HepG2 (cell line): Measurements from ENCODE around the gene PNKD. TPM values are rescaled to one million over a fixed set of nuclear protein-coding genes. Genes with fewer than 3 reads are reported as not detected.

Experiments
- BORCS8-MEF2B ChIP-seq: sonication (generic); formaldehyde crosslinking; IDR thresholded peaks from 2 replicates; pipeline ENCODE4 v1.8.0; 2022; ENCODE audit warnings: mild to moderate bottlenecking, missing genetic modification reagents
- NCOA5 ChIP-seq: sonication (generic); formaldehyde crosslinking; IDR thresholded peaks from 2 replicates; pipeline ENCODE4 v1.4.0; 2020; ENCODE audit warnings: missing genetic modification reagents
- NFE2 ChIP-seq: sonication (generic); formaldehyde crosslinking; IDR thresholded peaks from 2 replicates; pipeline ENCODE4 v1.4.0; 2020; ENCODE audit warnings: missing genetic modification reagents
- NR2F6 ChIP-seq, 2 experiments: IDR thresholded peaks; 2 replicates each; pipeline ENCODE4 v1.6.1; 2016; ENCODE audit warnings: antibody characterized with exemption in 1 of 2, mild to moderate bottlenecking in 1 of 2
- NRL ChIP-seq: sonication (generic); formaldehyde crosslinking; IDR thresholded peaks from 2 replicates; pipeline ENCODE4 v1.5.0; 2020; ENCODE audit warnings: missing genetic modification reagents, mild to moderate bottlenecking, moderate library complexity, borderline replicate concordance
- POLR2G ChIP-seq: fragments of 200-400 bp; formaldehyde crosslinking; IDR thresholded peaks from 2 replicates; pipeline ENCODE4 v1.6.1; 2018; ENCODE audit warnings: mild to moderate bottlenecking, low read depth, low read length, moderate library complexity
- RBAK ChIP-seq: sonication (generic); formaldehyde crosslinking; IDR thresholded peaks from 2 replicates; pipeline ENCODE4 v1.5.1; 2020; ENCODE audit warnings: mild to moderate bottlenecking, missing genetic modification reagents
- RBFOX2 ChIP-seq: fragments of 200-400 bp; formaldehyde crosslinking; IDR thresholded peaks from 2 replicates; pipeline ENCODE4 v1.6.1; 2017; ENCODE audit warnings: low read depth, mild to moderate bottlenecking, low read length
- RBM22 ChIP-seq: fragments of 200-400 bp; formaldehyde crosslinking; optimal IDR thresholded peaks from 2 replicates; pipeline ENCODE3; 2017; ENCODE audit warnings: mild to moderate bottlenecking, low read length, moderate library complexity
- RBM39 ChIP-seq: fragments of 200-400 bp; formaldehyde crosslinking; IDR thresholded peaks from one replicate; pipeline ENCODE4 v1.6.1; 2018; ENCODE audit warnings: antibody characterized with exemption, mild to moderate bottlenecking, low read depth, low read length; ENCODE audit not compliant: poor library complexity, severe bottlenecking
- TBP ChIP-seq: sonication (generic); formaldehyde crosslinking; IDR thresholded peaks from 2 replicates; pipeline ENCODE4 v1.5.0; 2020; ENCODE audit warnings: missing genetic modification reagents
- ZFY ChIP-seq: sonication (generic); formaldehyde crosslinking; IDR thresholded peaks from 2 replicates; pipeline ENCODE4 v1.4.0; 2020; ENCODE audit warnings: missing genetic modification reagents
- ZNF10 ChIP-seq: sonication (generic); formaldehyde crosslinking; IDR thresholded peaks from 2 replicates; pipeline ENCODE4 v1.4.0; 2020; ENCODE audit warnings: mild to moderate bottlenecking, low read depth, missing genetic modification reagents, borderline replicate concordance
- ZNF224 ChIP-seq: sonication (generic); formaldehyde crosslinking; IDR thresholded peaks from 2 replicates; pipeline ENCODE4 v1.5.0; 2020; ENCODE audit warnings: mild to moderate bottlenecking, missing genetic modification reagents
- ZNF335 ChIP-seq: sonication (generic); formaldehyde crosslinking; IDR thresholded peaks from 2 replicates; pipeline ENCODE4 v1.4.0; 2020; ENCODE audit warnings: missing genetic modification reagents
- ZNF430 ChIP-seq: sonication (generic); formaldehyde crosslinking; IDR thresholded peaks from 2 replicates; pipeline ENCODE4 v1.9.0; 2021; ENCODE audit warnings: mild to moderate bottlenecking, missing genetic modification reagents
- ZNF432 ChIP-seq: sonication (generic); formaldehyde crosslinking; IDR thresholded peaks from 2 replicates; pipeline ENCODE4 v1.5.0; 2020; ENCODE audit warnings: missing genetic modification reagents, mild to moderate bottlenecking, borderline replicate concordance
- ZNF572 ChIP-seq: sonication (generic); formaldehyde crosslinking; IDR thresholded peaks from 2 replicates; pipeline ENCODE4 v1.5.1; 2020; ENCODE audit warnings: mild to moderate bottlenecking, missing genetic modification reagents
- ZNF7 ChIP-seq: IDR thresholded peaks from 2 replicates; pipeline ENCODE4 v1.6.1; 2016; ENCODE audit warnings: missing biosample characterization, missing genetic modification reagents
- ZNF709 ChIP-seq: sonication (generic); formaldehyde crosslinking; IDR thresholded peaks from 2 replicates; pipeline ENCODE4 v1.5.0; 2020; ENCODE audit warnings: mild to moderate bottlenecking, missing genetic modification reagents
- ZNF713 ChIP-seq: sonication (generic); formaldehyde crosslinking; IDR thresholded peaks from 2 replicates; pipeline ENCODE4 v1.4.0; 2020; ENCODE audit warnings: mild to moderate bottlenecking, missing genetic modification reagents
- ZNF749 ChIP-seq: sonication (generic); formaldehyde crosslinking; IDR thresholded peaks from 2 replicates; pipeline ENCODE4 v1.8.0; 2022; ENCODE audit warnings: mild to moderate bottlenecking, missing genetic modification reagents, moderate library complexity, borderline replicate concordance
- ZNF776 ChIP-seq: sonication (generic); formaldehyde crosslinking; IDR thresholded peaks from 2 replicates; pipeline ENCODE4 v1.4.0; 2020; ENCODE audit warnings: mild to moderate bottlenecking, missing genetic modification reagents
- ZNF83 ChIP-seq: sonication (generic); formaldehyde crosslinking; IDR thresholded peaks from 2 replicates; pipeline ENCODE4 v1.4.0; 2020; ENCODE audit warnings: missing genetic modification reagents, mild to moderate bottlenecking, borderline replicate concordance
- ZSCAN30 ChIP-seq: sonication (generic); formaldehyde crosslinking; IDR thresholded peaks from 2 replicates; pipeline ENCODE4 v1.5.0; 2020; ENCODE audit warnings: mild to moderate bottlenecking, missing genetic modification reagents
- polyA plus RNA-seq, 8 experiments: library from polyadenylated mRNA; depleted of rRNA in 3 of 8; stranded (reverse) in 7 of 8; unstranded in 1 of 8; fragments of >200 nt; fragmentation: Illumina TruSeq in 4 of 8; extraction: Trizol in 4 of 8; gene quantifications; 2 replicates each; pipeline versions ENCODE4 v1.2.1 to v1.2.3, GENCODE V29; 2011 to 2016; ENCODE audit warnings: low read depth in 4 of 8, missing spikeins in 1 of 8, mixed read lengths in 1 of 8; ENCODE audit not compliant: insufficient read depth in 1 of 8
- total RNA-seq, 5 experiments: library from RNA; depleted of rRNA; stranded (reverse); fragments of >200 nt; fragmentation: Illumina TruSeq; extraction: Trizol; gene quantifications; 2 replicates each; pipeline ENCODE4 v1.2.3, GENCODE V29; 2016; ENCODE audit warnings: low read depth in 1 of 5
- TF ChIP-seq, protein P1 (sequence below): sonication (generic); formaldehyde crosslinking; IDR thresholded peaks from 2 replicates; pipeline ENCODE4 v1.4.0; 2020; ENCODE audit warnings: mild to moderate bottlenecking, missing genetic modification reagents
- TF ChIP-seq, protein P2 (sequence below): sonication (generic); formaldehyde crosslinking; IDR thresholded peaks from 2 replicates; pipeline ENCODE4 v1.8.0; 2022; ENCODE audit warnings: missing genetic modification reagents, mild to moderate bottlenecking, inconsistent platforms, borderline replicate concordance
- TF ChIP-seq, protein P3 (sequence below): sonication (generic); formaldehyde crosslinking; IDR thresholded peaks from 2 replicates; pipeline ENCODE4 v1.8.1; 2023; ENCODE audit warnings: mild to moderate bottlenecking, missing genetic modification reagents, borderline replicate concordance

The PNKD gene
- total and polyA plus RNA-seq, 2 of the 13 experiments (the other 11 are each of a cell fraction or from before 2014, with no cell fraction given): 55.9 to 80.4 TPM

DNA sequence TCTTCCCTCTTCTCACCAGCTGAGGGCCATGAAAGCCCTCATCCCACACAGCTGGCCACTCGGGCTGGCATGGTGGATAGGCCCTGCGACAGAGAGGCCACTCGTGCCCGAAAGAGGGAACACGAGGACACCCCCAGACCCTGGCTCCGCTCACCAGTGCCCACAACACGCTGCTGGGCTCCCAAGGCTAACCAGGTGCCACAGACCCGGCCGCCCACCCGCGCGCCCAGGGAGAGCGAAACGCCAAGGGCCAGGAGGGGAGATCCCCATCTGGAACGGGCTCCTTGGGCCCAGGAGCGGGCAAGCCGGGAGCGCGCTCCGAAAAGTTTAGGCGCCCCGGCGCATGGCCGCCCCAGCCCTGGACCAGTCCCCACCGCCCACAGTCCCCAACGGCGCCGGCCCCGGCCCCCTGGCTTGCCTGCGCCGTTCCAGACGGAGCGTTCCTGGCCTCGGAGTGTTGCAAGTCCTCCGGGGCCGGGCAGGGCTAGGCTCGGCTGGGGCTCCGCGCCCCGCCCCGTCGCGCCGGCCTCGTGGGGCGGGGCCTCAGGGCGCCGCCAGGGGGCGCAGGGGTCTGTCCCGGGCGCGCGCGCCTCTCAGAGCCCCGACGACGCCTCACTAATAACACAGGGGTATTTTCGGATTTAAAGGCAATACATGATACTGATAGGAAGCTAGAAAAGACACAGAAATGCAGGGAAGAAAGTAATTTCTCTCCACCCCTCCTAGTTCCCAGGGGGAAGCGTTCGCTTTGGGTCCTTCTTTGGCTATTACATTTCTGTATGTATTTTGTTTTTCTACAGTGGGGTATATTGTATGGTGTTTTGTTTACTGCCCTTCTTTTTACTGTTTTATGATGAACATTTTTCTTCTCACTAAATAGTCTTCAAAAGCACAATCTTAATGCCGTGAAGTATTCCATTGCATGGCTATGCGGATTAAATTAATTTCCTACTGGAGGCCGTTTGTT, 22.0 kb downstream of the PNKD start, which contains the start of gene TMBIM1 (continued):
- TF ChIP-seq NFE2 (CRISPR knock-in tag): no peak
- no peak for TF ChIP-seq RBAK (CRISPR knock-in tag)
- TF ChIP-seq NRL (CRISPR knock-in tag): peak; percentile 63; the same call in 1 of the 2 replicates
- TF ChIP-seq POLR2G: peak; percentile 79
- TF ChIP-seq BORCS8-MEF2B (CRISPR knock-in tag): peak; percentile 69
- no peak; the same call in 1 of the 2 replicates for TF ChIP-seq ZNF83 (CRISPR knock-in tag)
- peak; percentile 81; the same call in 1 of the 2 replicates for TF ChIP-seq TBP
- TF ChIP-seq RBM39: peak; percentile 63
- TF ChIP-seq NR2F6 (IDR thresholded peaks at IDR 0.05): no peak
- no peak for TF ChIP-seq NR2F6 (CRISPR knock-in tag; IDR thresholded peaks at IDR 0.05)
- TF ChIP-seq ZFY (CRISPR knock-in tag): peak; percentile 87
- no peak for TF ChIP-seq ZNF776 (CRISPR knock-in tag)
- no peak; the same call in 1 of the 2 replicates for TF ChIP-seq ZNF335 (CRISPR knock-in tag)
- TF ChIP-seq ZNF430 (CRISPR knock-in tag): 0 out of 2 replicates have a peak, but pooled peaks have one; percentile 90
- no peak for TF ChIP-seq NCOA5 (CRISPR knock-in tag)
- TF ChIP-seq, protein P1, sequence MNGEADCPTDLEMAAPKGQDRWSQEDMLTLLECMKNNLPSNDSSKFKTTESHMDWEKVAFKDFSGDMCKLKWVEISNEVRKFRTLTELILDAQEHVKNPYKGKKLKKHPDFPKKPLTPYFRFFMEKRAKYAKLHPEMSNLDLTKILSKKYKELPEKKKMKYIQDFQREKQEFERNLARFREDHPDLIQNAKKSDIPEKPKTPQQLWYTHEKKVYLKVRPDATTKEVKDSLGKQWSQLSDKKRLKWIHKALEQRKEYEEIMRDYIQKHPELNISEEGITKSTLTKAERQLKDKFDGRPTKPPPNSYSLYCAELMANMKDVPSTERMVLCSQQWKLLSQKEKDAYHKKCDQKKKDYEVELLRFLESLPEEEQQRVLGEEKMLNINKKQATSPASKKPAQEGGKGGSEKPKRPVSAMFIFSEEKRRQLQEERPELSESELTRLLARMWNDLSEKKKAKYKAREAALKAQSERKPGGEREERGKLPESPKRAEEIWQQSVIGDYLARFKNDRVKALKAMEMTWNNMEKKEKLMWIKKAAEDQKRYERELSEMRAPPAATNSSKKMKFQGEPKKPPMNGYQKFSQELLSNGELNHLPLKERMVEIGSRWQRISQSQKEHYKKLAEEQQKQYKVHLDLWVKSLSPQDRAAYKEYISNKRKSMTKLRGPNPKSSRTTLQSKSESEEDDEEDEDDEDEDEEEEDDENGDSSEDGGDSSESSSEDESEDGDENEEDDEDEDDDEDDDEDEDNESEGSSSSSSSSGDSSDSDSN (CRISPR knock-in tag): peak; percentile 90
- no peak for TF ChIP-seq RBM22
- no peak for TF ChIP-seq ZNF7 (CRISPR knock-in tag)
- no peak for TF ChIP-seq ZNF224 (CRISPR knock-in tag)
- no peak for TF ChIP-seq ZNF10
- no peak for TF ChIP-seq ZNF432
- TF ChIP-seq, protein P2, sequence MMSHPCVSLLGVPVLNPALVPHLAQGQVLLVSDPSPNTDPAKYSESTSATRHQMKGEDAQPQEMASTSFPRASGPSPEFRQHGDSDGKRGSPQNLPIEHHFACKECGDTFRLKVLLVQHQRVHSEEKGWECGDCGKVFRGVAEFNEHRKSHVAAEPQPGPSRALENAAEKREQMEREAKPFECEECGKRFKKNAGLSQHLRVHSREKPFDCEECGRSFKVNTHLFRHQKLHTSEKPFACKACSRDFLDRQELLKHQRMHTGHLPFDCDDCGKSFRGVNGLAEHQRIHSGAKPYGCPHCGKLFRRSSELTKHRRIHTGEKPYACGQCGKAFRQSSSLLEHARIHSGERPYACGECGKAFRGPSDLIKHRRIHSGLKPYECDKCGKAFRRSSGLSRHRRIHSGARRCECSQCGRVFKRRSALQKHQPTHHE (CRISPR knock-in tag): no peak
- no peak for TF ChIP-seq ZSCAN30 (CRISPR knock-in tag)
- TF ChIP-seq RBFOX2: peak; percentile 95
- peak; percentile 91; the same call in 1 of the 2 replicates for TF ChIP-seq ZNF709 (CRISPR knock-in tag)
- TF ChIP-seq ZNF713 (CRISPR knock-in tag): no peak
- no peak for TF ChIP-seq ZNF572 (CRISPR knock-in tag)
- TF ChIP-seq, protein P3, sequence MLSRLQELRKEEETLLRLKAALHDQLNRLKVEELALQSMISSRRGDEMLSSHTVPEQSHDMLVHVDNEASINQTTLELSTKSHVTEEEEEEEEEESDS (CRISPR knock-in tag): no peak; the same call in 1 of the 2 replicates
- no peak for TF ChIP-seq ZNF749
